Suprapubic skin (tissue), 4 donors: ENCODE measurements around the gene AKT1. TPM values are rescaled to one million over a fixed set of nuclear protein-coding genes. Genes with fewer than 3 reads are reported as not detected.

Source experiments
- DNase-seq, 2 donors: peaks; one replicate each; pipeline ENCODE4 v3.0.0-alpha.2; 2019; ENCODE audit warnings: low spot score in 2 of 2
- H3K27ac ChIP-seq: fragments of 200-600 bp; sonication (generic); one replicate; pipeline ENCODE4 v1.5.1; 2019
- H3K27me3 ChIP-seq: fragments of 200-600 bp; sonication (generic); one replicate; pipeline ENCODE4 v1.5.1; 2019
- H3K36me3 ChIP-seq: fragments of 200-600 bp; sonication (generic); one replicate; pipeline ENCODE4 v1.5.1; 2019
- H3K4me1 ChIP-seq: fragments of 200-600 bp; sonication (generic); one replicate; pipeline ENCODE4 v1.5.1; 2019
- H3K4me3 ChIP-seq: fragments of 200-600 bp; sonication (generic); one replicate; pipeline ENCODE4 v1.5.1; 2019; ENCODE audit warnings: mild to moderate bottlenecking
- H3K9me3 ChIP-seq: fragments of 200-600 bp; sonication (generic); one replicate; pipeline ENCODE4 v1.5.1; 2019
- EP300 ChIP-seq: sonication (generic); formaldehyde crosslinking; IDR thresholded peaks from one replicate; pipeline ENCODE4 v1.6.1; 2017; ENCODE audit warnings: antibody characterized with exemption
- POLR2A ChIP-seq, 2 donors: fragments of 450-650 bp; IDR thresholded peaks; one replicate each; pipeline ENCODE4 v1.6.1; 2017; ENCODE audit warnings: antibody characterized with exemption in 2 of 2, mild to moderate bottlenecking in 2 of 2, moderate library complexity in 2 of 2
- POLR2AphosphoS5 ChIP-seq, 3 donors: sonication (generic); formaldehyde crosslinking; IDR thresholded peaks; one replicate each; pipeline ENCODE4 v1.6.1; 2017; ENCODE audit warnings: antibody characterized with exemption in 3 of 3
- WGBS: methylation state at CpG from one replicate; pipeline ENCODE4 v1.1.5; 2018; 5-methylcytosine and 5-hydroxymethylcytosine counted together
- total RNA-seq, 4 donors: library from RNA; depleted of rRNA; stranded (reverse); fragments of >200 nt; gene quantifications; one replicate each; pipeline ENCODE4 v1.1.0, GENCODE V29; 2016
- TF ChIP-seq, protein P1 (sequence below), 2 donors: fragments of 200-600 bp in 1 of 2; fragments of 450-650 bp in 1 of 2; sonication (generic) in 1 of 2; IDR thresholded peaks; one replicate each; pipeline ENCODE4 v1.5.1; 2016 to 2019; ENCODE audit warnings: antibody characterized with exemption in 2 of 2, mild to moderate bottlenecking in 1 of 2, moderate library complexity in 1 of 2

AKT1 gene
- total RNA-seq, 4 donors from 2014 or later: 63.1 to 77.6 (median 70.4) TPM

GRCh38 chr14:104788161-104788818, 7.3 kb downstream of the AKT1 start:
- peaks cover 85% of the 10 kb centered on the region for H3K4me1 ChIP-seq
- peaks cover 35% of the 10 kb centered on the region for H3K36me3 ChIP-seq
- H3K9me3 ChIP-seq: no peaks in the 10 kb centered on the region
- DNase-seq: no peak
- no peak overlapping the region for H3K27ac ChIP-seq
- H3K4me3 ChIP-seq: no peak overlapping the region
- 80% methylated on average over 7 of the region's 14 CpGs for WGBS
- TF ChIP-seq EP300 (no peak), POLR2AphosphoS5 (IDR thresholded peaks at IDR 0.05) (no peak), POLR2A (IDR thresholded peaks at IDR 0.05) (no peak)
- TF ChIP-seq, protein P1, sequence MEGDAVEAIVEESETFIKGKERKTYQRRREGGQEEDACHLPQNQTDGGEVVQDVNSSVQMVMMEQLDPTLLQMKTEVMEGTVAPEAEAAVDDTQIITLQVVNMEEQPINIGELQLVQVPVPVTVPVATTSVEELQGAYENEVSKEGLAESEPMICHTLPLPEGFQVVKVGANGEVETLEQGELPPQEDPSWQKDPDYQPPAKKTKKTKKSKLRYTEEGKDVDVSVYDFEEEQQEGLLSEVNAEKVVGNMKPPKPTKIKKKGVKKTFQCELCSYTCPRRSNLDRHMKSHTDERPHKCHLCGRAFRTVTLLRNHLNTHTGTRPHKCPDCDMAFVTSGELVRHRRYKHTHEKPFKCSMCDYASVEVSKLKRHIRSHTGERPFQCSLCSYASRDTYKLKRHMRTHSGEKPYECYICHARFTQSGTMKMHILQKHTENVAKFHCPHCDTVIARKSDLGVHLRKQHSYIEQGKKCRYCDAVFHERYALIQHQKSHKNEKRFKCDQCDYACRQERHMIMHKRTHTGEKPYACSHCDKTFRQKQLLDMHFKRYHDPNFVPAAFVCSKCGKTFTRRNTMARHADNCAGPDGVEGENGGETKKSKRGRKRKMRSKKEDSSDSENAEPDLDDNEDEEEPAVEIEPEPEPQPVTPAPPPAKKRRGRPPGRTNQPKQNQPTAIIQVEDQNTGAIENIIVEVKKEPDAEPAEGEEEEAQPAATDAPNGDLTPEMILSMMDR (IDR thresholded peaks at IDR 0.05): no peak
- H3K27me3 ChIP-seq: no peaks in the 10 kb centered on the region

DNA sequence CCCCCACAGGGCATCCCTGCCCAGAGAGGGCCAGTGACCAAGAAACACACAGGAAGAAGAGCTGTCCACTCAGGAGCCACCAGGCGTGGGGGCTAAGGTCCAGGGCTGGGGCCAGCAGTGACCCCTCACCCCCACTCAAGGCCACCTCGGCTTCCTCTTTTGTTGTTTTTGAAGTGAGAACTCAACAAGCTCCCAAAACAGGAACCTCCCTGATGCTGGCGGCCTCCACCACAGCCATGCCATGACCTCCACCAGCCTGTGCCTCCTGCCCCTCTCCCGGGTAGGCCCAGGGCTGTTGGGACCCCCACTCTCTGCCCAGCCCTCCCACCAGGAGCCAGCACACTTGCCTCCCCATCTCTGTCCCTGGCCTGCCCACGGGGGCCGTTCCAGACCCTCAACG, 7.8 kb downstream of the AKT1 start:
- no peak overlapping the region for H3K4me3 ChIP-seq
- no peak for TF ChIP-seq POLR2A (IDR thresholded peaks at IDR 0.05)
- TF ChIP-seq POLR2AphosphoS5 (IDR thresholded peaks at IDR 0.05): no peak
- TF ChIP-seq, protein P1 (IDR thresholded peaks at IDR 0.05): no peak
- TF ChIP-seq EP300: no peak
- H3K9me3 ChIP-seq: no peaks in the 10 kb centered on the region
- WGBS: 74% methylated on average over 3 of the region's 7 CpGs
- no peaks in the 10 kb centered on the region for H3K27me3 ChIP-seq
- H3K4me1 ChIP-seq: peaks cover 79% of the 10 kb centered on the region
- no peak overlapping the region for H3K27ac ChIP-seq
- DNase-seq: no peak
- peaks cover 35% of the 10 kb centered on the region for H3K36me3 ChIP-seq

DNA sequence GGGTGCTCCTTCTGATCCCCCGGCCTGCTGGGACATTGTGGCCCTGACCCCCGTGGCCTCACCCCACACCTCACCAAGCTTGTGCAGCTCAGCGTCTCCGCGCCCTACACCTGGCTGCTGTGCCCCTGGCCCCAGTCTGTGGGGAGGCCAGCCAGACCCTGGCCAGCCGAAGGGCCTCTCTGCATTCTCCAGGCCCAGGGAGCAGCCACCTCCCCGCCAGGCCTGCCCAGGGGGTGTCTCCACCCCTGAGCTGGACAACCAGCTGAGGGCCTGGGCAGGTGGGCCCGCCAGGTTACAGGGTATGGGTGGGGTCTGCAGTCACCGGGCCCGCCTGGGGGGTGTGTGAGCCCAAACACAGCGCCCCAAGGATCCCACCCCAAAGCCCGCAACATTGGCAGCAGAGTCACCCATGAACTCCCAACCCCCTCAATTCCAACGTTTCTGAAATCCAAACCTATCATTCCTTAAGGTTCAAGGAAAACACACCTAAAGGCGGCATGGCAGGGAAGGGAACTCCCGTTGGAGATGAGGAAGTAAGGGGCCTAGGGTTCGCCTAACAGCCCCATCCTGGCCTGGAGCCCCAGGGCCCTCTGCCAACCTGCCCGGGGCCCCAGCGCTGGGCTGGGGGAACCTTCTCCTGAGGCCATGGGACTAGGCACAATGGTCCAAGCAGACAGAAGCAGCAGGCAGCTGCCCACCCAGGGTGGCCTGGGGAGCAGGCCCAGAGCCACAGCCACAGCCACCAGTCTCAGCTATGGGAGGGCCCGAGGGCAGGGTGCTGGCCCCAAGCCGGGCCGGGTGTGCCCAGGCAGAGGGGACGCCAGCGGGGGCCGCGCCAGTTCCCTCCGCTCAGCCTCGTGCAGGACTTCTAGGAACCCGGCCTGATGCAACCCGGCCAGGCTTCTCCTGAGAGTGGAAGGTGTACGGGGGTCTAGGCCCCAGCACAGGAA, 8.5 kb downstream of the AKT1 start:
- H3K4me1 ChIP-seq: peaks cover 72% of the 10 kb centered on the region
- peaks cover 35% of the 10 kb centered on the region for H3K36me3 ChIP-seq
- 69% methylated on average over 18 of the region's 30 CpGs for WGBS
- H3K4me3 ChIP-seq: no peak overlapping the region
- no peaks in the 10 kb centered on the region for H3K9me3 ChIP-seq
- no peaks in the 10 kb centered on the region for H3K27me3 ChIP-seq
- TF ChIP-seq POLR2AphosphoS5 (IDR thresholded peaks at IDR 0.05) (no peak), POLR2A (IDR thresholded peaks at IDR 0.05) (no peak), EP300 (no peak)
- TF ChIP-seq, protein P1 (IDR thresholded peaks at IDR 0.05): no peak
- H3K27ac ChIP-seq: peak overlapping the region; percentile 15
- DNase-seq: no peak

GRCh38 chr14:104786091-104786586, 9.4 kb downstream of the AKT1 start:
- H3K36me3 ChIP-seq: peaks cover 26% of the 10 kb centered on the region
- WGBS: 80% methylated on average over 1 of the region's 14 CpGs
- peaks cover 63% of the 10 kb centered on the region for H3K4me1 ChIP-seq
- H3K27me3 ChIP-seq: no peaks in the 10 kb centered on the region
- DNase-seq: no peak
- no peak overlapping the region for H3K27ac ChIP-seq
- no peaks in the 10 kb centered on the region for H3K9me3 ChIP-seq
- no peak overlapping the region for H3K4me3 ChIP-seq
- no peak for TF ChIP-seq POLR2AphosphoS5 (IDR thresholded peaks at IDR 0.05)
- TF ChIP-seq, protein P1 (IDR thresholded peaks at IDR 0.05): peak in 1 of 2 donors; percentile 17
- TF ChIP-seq EP300: no peak

DNA sequence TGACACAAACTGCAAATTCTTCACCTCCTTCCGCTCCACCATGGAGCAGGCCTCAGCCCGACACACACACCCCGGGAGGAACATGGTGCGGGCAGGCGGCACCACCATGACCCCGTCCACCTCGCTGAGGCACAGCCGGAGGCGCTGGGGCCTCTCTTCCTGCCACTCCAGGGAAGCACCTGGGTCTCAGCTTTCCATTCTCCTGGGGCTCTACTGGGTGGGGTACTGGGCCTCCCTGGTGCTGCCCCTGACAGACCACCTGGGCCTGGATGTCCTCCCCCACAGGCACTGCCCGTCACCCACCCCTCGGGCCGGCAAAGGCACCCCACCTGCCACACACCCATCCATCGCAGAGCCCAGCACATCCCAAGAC, 9.9 kb downstream of the AKT1 start:
- Histone ChIP-seq H3K27ac (no peak overlapping the region), H3K4me3 (no peak overlapping the region), H3K9me3 (no peaks in the 10 kb centered on the region), H3K4me1 (peaks cover 61% of the 10 kb centered on the region), H3K36me3 (peaks cover 24% of the 10 kb centered on the region), H3K27me3 (no peaks in the 10 kb centered on the region)
- 90% methylated on average over 3 of the region's 13 CpGs for WGBS
- DNase-seq: no peak
- TF ChIP-seq POLR2A (IDR thresholded peaks at IDR 0.05): no peak
- TF ChIP-seq, protein P1 (IDR thresholded peaks at IDR 0.05): no peak
- TF ChIP-seq EP300: no peak
- no peak for TF ChIP-seq POLR2AphosphoS5 (IDR thresholded peaks at IDR 0.05)
